Endothelial cell of umbilical vein (primary cell): ENCODE data around the gene REEP1. TPM values are rescaled to one million over a fixed set of nuclear protein-coding genes. Genes with fewer than 3 reads are reported as not detected.

Source experiments
- BruUV-seq: library from RNA; stranded (reverse); fragments of 400-500 nt; replicated peaks from 2 replicates; lab custom pipeline; 2021; lab: Mats Ljungman, UMichigan
- CTCF ChIA-PET: fragments of 300-600, 350-600 bp; sonication (Branson Sonifier 250); formaldehyde crosslinking; loops from one replicate; lab custom pipeline; 2021; ENCODE audit warnings: antibody characterized with exemption, inconsistent platforms; lab: Charles Lee
- POLR2A ChIA-PET: fragments of 300-600, 350-600 bp; sonication (Branson Sonifier 250); formaldehyde crosslinking; loops from one replicate; lab custom pipeline; 2021; ENCODE audit warnings: antibody characterized with exemption, inconsistent platforms; lab: Charles Lee
- DNase-seq: peaks from one replicate; pipeline ENCODE4 v3.0.0-alpha.2; 2011; ENCODE audit warnings: low read depth, low spot score
- FAIRE-seq: peaks from 2 replicates; lab custom pipeline; 2011; peaks lifted over from hg19 to GRCh38; lab: Jason Lieb, UNC
- H2AFZ ChIP-seq: 2 replicates; pipeline ENCODE4 v1.6.0; 2012; ENCODE audit warnings: low read depth, low read length, control low read depth, inconsistent platforms
- H3K27ac ChIP-seq: 2 replicates; pipeline ENCODE4 v1.5.1; 2011; ENCODE audit warnings: low read depth, mild to moderate bottlenecking, control low read depth, low read length, moderate library complexity; ENCODE audit not compliant: insufficient read depth
- H3K27me3 ChIP-seq, 2 experiments: 2 replicates each; pipeline versions ENCODE4 v1.6.0 to v1.6.1; 2011; ENCODE audit warnings: low read length in 2 of 2, mixed read lengths in 1 of 2; ENCODE audit not compliant: control insufficient read depth in 2 of 2, insufficient read depth in 2 of 2
- H3K36me3 ChIP-seq, 2 experiments: 2 replicates in 1 of 2; 3 replicates in 1 of 2; pipeline ENCODE4 v1.5.1; 2011; ENCODE audit warnings: low read length in 2 of 2, mild to moderate bottlenecking in 1 of 2, moderate library complexity in 1 of 2; ENCODE audit not compliant: control insufficient read depth in 2 of 2, insufficient read depth in 2 of 2; ENCODE audit errors: extremely low read depth in 1 of 2
- H3K4me1 ChIP-seq: 3 replicates; pipeline ENCODE4 v1.5.1; 2011; ENCODE audit warnings: mild to moderate bottlenecking, low read length; ENCODE audit not compliant: control insufficient read depth, insufficient read depth; ENCODE audit errors: extremely low read depth
- H3K4me2 ChIP-seq: 2 replicates; pipeline ENCODE4 v1.6.1; 2011; ENCODE audit warnings: low read length, control low read depth, mixed read lengths; ENCODE audit not compliant: insufficient read depth
- H3K4me3 ChIP-seq, 3 experiments: fragments of 200-600 bp in 1 of 3; sonication (generic), shearing (Covaris generic) in 1 of 3; replicated peaks in 1 of 3; 2 replicates each; pipeline ENCODE4 v1.5.1; 2011 to 2016; ENCODE audit warnings: control low read depth in 3 of 3, low read length in 3 of 3, mild to moderate bottlenecking in 2 of 3, inconsistent platforms in 1 of 3, low read depth in 1 of 3, moderate library complexity in 1 of 3; ENCODE audit not compliant: insufficient read depth in 1 of 3
- H3K79me2 ChIP-seq: 2 replicates; pipeline ENCODE4 v1.6.0; 2012; ENCODE audit warnings: low read length, inconsistent platforms; ENCODE audit not compliant: control insufficient read depth, insufficient read depth
- H3K9ac ChIP-seq: replicated peaks from 2 replicates; pipeline ENCODE3; 2011; ENCODE audit warnings: low read length, control low read depth; ENCODE audit not compliant: insufficient read depth; ENCODE audit errors: extremely low read depth
- H3K9me1 ChIP-seq: replicated peaks from 3 replicates; pipeline ENCODE4 v1.6.0; 2011; ENCODE audit warnings: mild to moderate bottlenecking, low read length; ENCODE audit not compliant: control insufficient read depth, insufficient read depth; ENCODE audit errors: extremely low read depth
- H3K9me3 ChIP-seq: replicated peaks from 2 replicates; pipeline ENCODE4 v1.5.1; 2012; ENCODE audit warnings: low read length, inconsistent platforms; ENCODE audit not compliant: control insufficient read depth, insufficient read depth
- H4K20me1 ChIP-seq: replicated peaks from 2 replicates; pipeline ENCODE3; 2011; ENCODE audit warnings: mild to moderate bottlenecking, low read length; ENCODE audit not compliant: control insufficient read depth, insufficient read depth; ENCODE audit errors: extremely low read depth
- EZH2 ChIP-seq: IDR thresholded peaks from 2 replicates; pipeline ENCODE4 v1.6.1; 2012; ENCODE audit warnings: borderline replicate concordance, low read depth, mild to moderate bottlenecking, moderate library complexity, low read length, inconsistent platforms; ENCODE audit not compliant: severe bottlenecking
- GATA2 ChIP-seq: IDR thresholded peaks from 2 replicates; pipeline ENCODE4 v1.7.0; 2011; ENCODE audit warnings: low read depth, mild to moderate bottlenecking, moderate library complexity, mixed read lengths, low read length; ENCODE audit not compliant: insufficient read length, insufficient read depth
- JUN ChIP-seq: IDR thresholded peaks from 2 replicates; pipeline ENCODE4 v1.6.1; 2011; ENCODE audit warnings: borderline replicate concordance, low read depth; ENCODE audit not compliant: insufficient read length, insufficient read depth
- MAX ChIP-seq: IDR thresholded peaks from 2 replicates; pipeline ENCODE4 v1.6.1; 2011; ENCODE audit not compliant: insufficient read depth, insufficient read length
- MYC ChIP-seq: IDR thresholded peaks from one replicate; pipeline ENCODE4 v1.6.1; 2011; ENCODE audit warnings: mild to moderate bottlenecking, low read depth, low read length
- POLR2A ChIP-seq: IDR thresholded peaks from 2 replicates; pipeline ENCODE4 v1.6.1; 2012; ENCODE audit warnings: low read depth, mild to moderate bottlenecking, control low read depth, low read length
- POLR2AphosphoS5 ChIP-seq: IDR thresholded peaks from 2 replicates; pipeline ENCODE4 v1.6.1; 2012; ENCODE audit warnings: low read depth, mild to moderate bottlenecking, control low read depth, low read length, moderate library complexity; ENCODE audit not compliant: insufficient read depth
- dilution Hi-C: fragments of 300-500 bp; cut with MboI; formaldehyde crosslinking; loops from one replicate; pipeline ENCODE4 v1.15.0; 2019; ENCODE audit warnings: low sequenced_read_pairs; ENCODE audit not compliant: extremely low pct_ligation_motif_present
- intact Hi-C: fragments of 100-400 bp; cut with micrococcal nuclease; formaldehyde crosslinking; loops from one replicate; pipeline ENCODE4 v1.10.0; 2022
- polyA plus RNA-seq, 4 experiments: library from polyadenylated mRNA; depleted of rRNA in 3 of 4; stranded (reverse) in 3 of 4; unstranded in 1 of 4; fragments of >200 nt; gene quantifications; 2 replicates each; pipeline versions ENCODE4 v1.2.1 to v1.2.3, GENCODE V29; 2011 to 2012; ENCODE audit warnings: missing spikeins in 1 of 4
- total RNA-seq: library from RNA; stranded (reverse); gene quantifications from 2 replicates; pipeline ENCODE4 v1.2.3, GENCODE V29; 2021

The REEP1 gene
- total and polyA plus RNA-seq, 2 donors (not counting 3 experiments of a cell fraction or from before 2014, with no cell fraction given) = 0.11 to 0.53 TPM

- dilution Hi-C loops = no loop called here
- H4K20me1 ChIP-seq = no peaks in the 10 kb centered on the region
- intact Hi-C loops = no loop called here
- DNase-seq (no peak), FAIRE-seq (no peak)
- TF ChIP-seq POLR2AphosphoS5 (no peak), MYC (no peak), MAX (no peak), POLR2A (no peak)
- POLR2A ChIA-PET = no interaction called here
- H3K79me2 ChIP-seq = no peaks in the 10 kb centered on the region
- H3K4me1 ChIP-seq = peaks cover 7% of the 10 kb centered on the region
- no peak overlapping the region for H3K9ac ChIP-seq
- no peaks in the 10 kb centered on the region for H3K9me1 ChIP-seq
- peaks cover 0 to 7% of the 10 kb centered on the region in 2 experiments for H3K27me3 ChIP-seq
- no peak overlapping the region for H2AFZ ChIP-seq
- H3K27ac ChIP-seq = no peak overlapping the region
- no TSS peak for BruUV-seq
- no peak overlapping the region for H3K4me3 ChIP-seq
- CTCF ChIA-PET = no interaction called here
- H3K4me2 ChIP-seq = no peak overlapping the region
- no peaks in the 10 kb centered on the region for H3K36me3 ChIP-seq
- H3K9me3 ChIP-seq = no peaks in the 10 kb centered on the region
Measured at GRCh38 chr2:86271248-86271647, 66.2 kb downstream of the REEP1 start.

DNA sequence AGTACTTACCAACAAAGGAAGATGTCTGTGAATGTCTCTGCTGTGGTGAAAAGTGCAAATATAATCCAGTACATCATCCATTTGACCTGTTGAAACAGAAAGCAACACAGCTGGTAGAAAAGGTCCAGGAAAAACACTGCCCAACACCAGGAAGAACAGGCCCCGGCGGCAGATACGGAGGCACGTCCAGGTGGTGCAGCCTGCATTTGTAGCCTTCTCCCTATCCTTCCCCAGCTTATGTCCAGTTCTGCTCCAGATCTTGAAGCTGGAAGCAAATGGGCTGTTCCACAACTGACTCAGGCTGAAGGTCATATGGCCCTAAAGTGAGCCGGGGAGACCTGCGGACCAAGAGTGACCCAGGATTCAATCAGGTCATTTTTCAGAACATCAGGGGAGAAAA is 73.5 kb downstream of the REEP1 start:
- H3K27me3 ChIP-seq = peaks cover 0 to 5% of the 10 kb centered on the region in 2 experiments
- no peaks in the 10 kb centered on the region for H3K4me1 ChIP-seq
- H4K20me1 ChIP-seq = no peaks in the 10 kb centered on the region
- no TSS peak for BruUV-seq
- no peaks in the 10 kb centered on the region for H3K9me3 ChIP-seq
- POLR2A ChIA-PET = no interaction called here
- H2AFZ ChIP-seq = no peak overlapping the region
- FAIRE-seq (no peak), DNase-seq (no peak)
- H3K9me1 ChIP-seq = no peaks in the 10 kb centered on the region
- H3K27ac ChIP-seq = no peak overlapping the region
- no peaks in the 10 kb centered on the region for H3K79me2 ChIP-seq
- H3K4me3 ChIP-seq = no peak overlapping the region
- no peak overlapping the region for H3K4me2 ChIP-seq
- TF ChIP-seq GATA2 = no peak
- no peak for TF ChIP-seq POLR2AphosphoS5
- TF ChIP-seq EZH2 = no peak
- no peak for TF ChIP-seq JUN
- CTCF ChIA-PET = no interaction called here
- H3K9ac ChIP-seq = no peak overlapping the region
- dilution Hi-C loops (no loop called here), intact Hi-C loops (no loop called here)
- H3K36me3 ChIP-seq = no peaks in the 10 kb centered on the region
